SK-N-SH (cell line): ENCODE results near the gene FOXP2.

Experiments
- CHD2 ChIP-seq: fragments of 150-350 bp; IDR thresholded peaks from 2 replicates; pipeline ENCODE4 v1.6.1; 2018; ENCODE audit warnings: low read length; ENCODE audit not compliant: partially characterized antibody
- CTCF ChIP-seq: fragments of 200-600 bp; sonication (generic); IDR thresholded peaks from 2 replicates; pipeline ENCODE4 v1.6.1; 2017; ENCODE audit warnings: antibody characterized with exemption, mild to moderate bottlenecking, moderate library complexity
- EP300 ChIP-seq, 2 experiments: IDR thresholded peaks; 2 replicates each; pipeline versions ENCODE4 v1.4.0 to v1.6.1; 2012; ENCODE audit warnings: borderline replicate concordance in 1 of 2, low read depth in 1 of 2, low read length in 1 of 2
- EZH2phosphoT487 ChIP-seq: fragments of 200-600 bp; sonication (generic); IDR thresholded peaks from 2 replicates; pipeline ENCODE4 v1.6.1; 2017; ENCODE audit warnings: low read depth, mixed run types, mild to moderate bottlenecking, antibody characterized with exemption, moderate library complexity, borderline replicate concordance
- REST ChIP-seq: IDR thresholded peaks from 2 replicates; pipeline ENCODE4 v1.6.1; 2012; ENCODE audit warnings: mild to moderate bottlenecking, low read depth, low read length, moderate library complexity
- TAF1 ChIP-seq: IDR thresholded peaks from 2 replicates; pipeline ENCODE4 v1.6.1; 2012; ENCODE audit warnings: low read depth, mild to moderate bottlenecking, low read length, moderate library complexity, borderline replicate concordance
- TCF12 ChIP-seq: IDR thresholded peaks from 2 replicates; pipeline ENCODE4 v1.4.0; 2012

- TF ChIP-seq EZH2phosphoT487, result no peak
- no peak for TF ChIP-seq CHD2
- no peak for TF ChIP-seq CTCF
- no peak for TF ChIP-seq EP300 (IDR thresholded peaks at IDR 0.05; ENCODE audit: borderline replicate concordance in 1 of 2, low read depth in 1 of 2, low read length in 1 of 2)
- TF ChIP-seq TAF1, result no peak
- no peak for TF ChIP-seq TCF12
- no peak for TF ChIP-seq REST
Measured at GRCh38 chr7:114415064-114415989, 712 bp downstream of the FOXP2 start.
